ENCODE data around the gene SPOCK2.
"Not testable (repeated sequence)": the region's sequence is repeated elsewhere in the genome, so short reads cannot be mapped to it uniquely, and the experiment has no call there.

SPOCK2 gene

DNA sequence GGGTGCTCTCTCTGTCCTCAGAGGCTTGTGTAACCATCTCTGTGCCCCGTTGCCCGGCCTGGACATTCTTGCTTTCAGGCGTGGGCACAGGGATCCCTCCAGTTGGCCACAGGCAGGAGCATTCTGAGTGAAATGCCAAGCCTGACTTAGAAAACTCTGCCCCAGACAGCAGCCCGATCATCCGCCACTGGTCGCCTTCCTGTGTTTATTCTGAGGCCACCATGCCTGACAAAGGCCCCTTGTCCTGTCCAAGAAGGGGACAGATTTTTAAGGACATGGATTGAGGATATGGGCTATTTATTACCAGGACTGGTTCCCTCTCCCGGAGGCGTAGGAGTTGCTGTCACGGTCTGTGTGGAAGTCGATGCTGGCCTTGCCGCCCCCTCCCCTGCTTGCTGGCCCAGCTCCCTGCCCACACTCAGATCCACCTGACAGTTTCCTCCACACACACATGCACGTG lies 54.3 kb downstream of the SPOCK2 start:
- DNase-seq (ENCODE audit: low read depth in 1 of 2, low spot score in 1 of 2): no peak

- DNase-seq (ENCODE audit: low read depth in 1 of 2, low spot score in 1 of 2): not testable (repeated sequence)
These were observed 55.8 kb downstream of the SPOCK2 start for GRCh38 chr10:72032409-72033162.

GRCh38 chr10:72031706-72032105 lies 56.6 kb downstream of the SPOCK2 start:
- no peak for DNase-seq (ENCODE audit: low read depth in 1 of 2, low spot score in 1 of 2)

GRCh38 chr10:72030762-72031543 lies 57.4 kb downstream of the SPOCK2 start:
- no peak for DNase-seq (ENCODE audit: low read depth in 1 of 2, low spot score in 1 of 2)

DNA sequence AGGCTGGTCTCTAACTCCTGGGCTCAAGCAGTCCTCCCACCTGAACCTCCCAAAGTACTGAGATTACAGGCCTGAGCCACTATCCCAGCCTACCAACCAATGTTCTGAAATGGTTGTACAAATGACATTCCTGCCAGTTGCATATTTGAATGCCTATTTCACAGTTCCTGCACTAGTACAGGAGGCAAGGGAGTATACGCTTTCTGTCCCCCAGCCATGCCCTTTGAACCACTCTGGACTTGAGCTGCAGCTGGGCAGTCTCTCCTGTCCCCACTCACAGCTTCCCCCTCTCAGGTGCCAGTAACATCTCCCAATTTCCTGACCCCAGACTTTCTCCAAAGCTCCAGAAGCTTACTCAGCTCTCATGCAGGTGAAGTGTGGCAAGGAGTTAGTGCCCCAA lies 58.9 kb downstream of the SPOCK2 start:
- DNase-seq (ENCODE audit: low read depth in 1 of 2, low spot score in 1 of 2): no peak

DNA sequence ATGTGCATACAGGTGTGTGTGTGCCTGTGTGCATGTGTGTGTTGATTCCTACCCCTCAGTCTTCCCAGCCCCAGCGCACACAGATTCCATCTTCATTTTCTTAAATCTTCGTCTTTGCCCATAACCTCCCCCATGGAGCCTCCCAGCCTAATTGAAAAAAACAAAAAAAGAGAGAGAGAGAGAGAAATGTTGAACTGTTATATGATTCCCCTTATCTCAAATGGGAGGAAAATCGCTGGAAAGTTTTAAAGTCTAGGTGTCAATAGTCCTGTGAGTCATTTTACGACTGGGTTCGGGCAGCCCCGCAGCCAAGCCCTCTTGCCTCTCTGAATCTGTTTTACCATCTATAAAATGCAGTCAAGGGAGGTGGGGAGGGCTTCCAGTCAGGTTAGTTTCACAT lies 60.9 kb downstream of the SPOCK2 start:
- DNase-seq (ENCODE audit: low read depth in 1 of 2, low spot score in 1 of 2): no peak

DNA sequence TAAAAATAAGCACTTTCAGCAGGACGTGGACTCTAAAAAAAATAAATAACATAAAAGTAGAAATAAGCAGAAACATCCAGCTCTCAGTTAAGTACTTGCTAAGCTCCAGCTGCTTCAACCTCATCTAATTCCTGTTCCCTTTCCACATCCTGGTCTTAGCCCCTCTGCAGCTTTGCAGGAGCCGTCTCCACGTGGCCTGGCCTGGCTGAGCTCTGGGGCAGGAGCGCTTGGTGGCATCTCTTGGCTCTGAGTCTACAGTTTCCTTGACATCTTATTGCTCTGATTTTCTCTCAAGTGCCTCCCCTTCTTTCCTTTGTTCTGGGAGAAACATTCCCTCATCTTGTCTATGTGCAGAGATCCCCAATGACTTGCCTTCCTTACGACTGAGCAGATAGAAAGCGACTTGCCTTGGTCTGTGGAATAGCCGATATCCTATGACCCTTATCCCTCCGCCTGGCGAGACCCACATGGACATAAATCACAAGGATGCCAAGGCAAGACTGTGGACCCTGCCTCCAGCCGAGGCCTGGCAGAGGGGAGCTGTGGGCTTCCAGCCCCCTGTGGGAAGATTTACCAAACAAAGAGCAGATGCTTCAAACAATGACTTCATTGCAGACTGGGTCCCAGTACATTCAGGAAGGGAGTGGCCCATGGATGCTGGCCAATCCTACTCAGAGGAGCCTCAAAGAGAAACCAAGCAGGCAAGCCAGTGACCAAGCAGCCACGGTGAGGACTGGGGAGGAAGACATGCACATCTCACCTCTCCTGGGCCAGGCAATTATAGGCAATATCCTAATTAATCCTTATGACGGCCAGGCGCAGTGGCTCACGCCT lies 61.9 kb downstream of the SPOCK2 start:
- DNase-seq (ENCODE audit: low read depth in 1 of 2, low spot score in 1 of 2): no peak

DNA sequence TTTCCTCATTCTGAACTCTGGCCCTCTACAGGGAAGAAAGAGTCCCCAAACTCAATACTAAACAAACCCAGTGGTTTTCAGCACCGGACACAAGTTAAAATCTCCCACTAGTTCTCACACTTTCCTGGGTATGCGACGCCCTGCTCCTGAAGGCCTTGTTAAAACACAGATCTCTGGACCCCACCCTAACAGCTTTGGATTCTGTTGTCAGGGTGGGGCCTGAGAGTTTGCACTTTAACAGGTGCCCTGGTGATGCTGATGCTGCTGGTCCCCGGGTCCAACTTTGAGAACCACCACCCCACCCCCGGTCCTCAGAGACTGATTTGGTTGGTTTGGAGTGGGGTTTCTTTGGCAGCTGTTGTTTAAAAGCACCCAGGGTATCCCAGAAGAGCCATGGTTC lies 62.5 kb downstream of the SPOCK2 start:
- no peak for DNase-seq (ENCODE audit: low read depth in 1 of 2, low spot score in 1 of 2)

- DNase-seq (ENCODE audit: low read depth in 1 of 2, low spot score in 1 of 2): no peak
These were observed 63.0 kb downstream of the SPOCK2 start for GRCh38 chr10:72025400-72025799.

- DNase-seq (ENCODE audit: low read depth in 1 of 2, low spot score in 1 of 2): no peak
These were observed 63.8 kb downstream of the SPOCK2 start for GRCh38 chr10:72024596-72024995.

DNA sequence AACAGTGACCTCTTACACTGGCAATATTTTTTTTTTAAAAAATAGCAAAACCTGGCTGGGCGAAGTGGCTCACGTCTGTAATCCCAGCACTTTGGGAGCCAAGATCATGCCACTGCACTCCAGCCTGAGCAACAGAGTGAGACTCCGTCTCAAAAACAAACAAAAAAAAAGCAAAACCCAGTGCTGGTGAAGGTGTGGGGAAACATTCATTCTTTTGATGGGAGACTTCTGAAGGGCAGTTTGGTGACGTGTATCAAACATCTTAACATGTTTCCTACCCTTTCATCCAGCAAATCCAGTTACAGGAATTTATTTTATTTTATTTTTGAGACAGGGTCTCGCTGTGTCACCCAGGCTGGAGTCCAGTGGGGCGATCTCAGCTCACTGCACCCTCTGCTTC lies 66.1 kb downstream of the SPOCK2 start:
- no peak for DNase-seq (ENCODE audit: low read depth in 1 of 2, low spot score in 1 of 2)

GRCh38 chr10:72020914-72021809 lies 67.2 kb downstream of the SPOCK2 start:
- no peak for DNase-seq (ENCODE audit: low read depth in 1 of 2, low spot score in 1 of 2)

- DNase-seq (ENCODE audit: low read depth in 1 of 2, low spot score in 1 of 2): no peak
These were observed 69.1 kb downstream of the SPOCK2 start for GRCh38 chr10:72019085-72019876.

DNA sequence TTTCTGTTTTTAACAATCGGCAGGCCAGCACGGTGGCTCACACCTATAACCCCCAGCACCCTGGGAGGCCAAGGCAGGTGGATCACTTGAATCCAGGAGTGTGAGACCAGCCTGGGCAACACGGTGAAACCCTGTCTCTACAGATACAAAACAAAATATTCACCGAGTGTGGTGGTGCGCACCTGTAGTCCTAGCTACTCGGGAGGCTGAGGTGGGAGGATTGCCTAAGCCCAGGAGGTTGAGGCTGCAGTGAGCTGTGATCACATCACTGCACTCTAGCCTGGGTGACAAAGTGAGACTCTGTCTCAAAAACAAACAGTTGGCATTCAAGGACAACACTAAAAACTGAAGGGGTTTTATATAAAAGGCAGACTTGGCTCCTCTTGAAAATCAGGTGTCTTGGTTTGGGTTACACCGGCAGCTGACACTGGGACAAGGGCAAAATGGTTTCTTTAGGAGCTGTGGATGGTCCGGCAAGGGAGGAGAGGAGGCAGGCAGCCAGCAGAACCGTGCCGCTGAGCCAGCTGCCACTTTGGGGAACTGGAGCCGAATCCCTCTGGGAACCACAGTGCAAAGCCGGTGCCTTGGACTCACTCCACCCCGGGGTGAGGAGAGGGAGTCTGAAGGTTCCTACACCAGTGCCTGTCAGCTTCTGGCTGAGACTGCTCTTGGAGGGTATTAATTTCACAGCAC lies 71.6 kb downstream of the SPOCK2 start:
- DNase-seq (ENCODE audit: low read depth in 1 of 2, low spot score in 1 of 2): no peak

GRCh38 chr10:72015841-72016240 lies 72.5 kb downstream of the SPOCK2 start:
- no peak for DNase-seq (ENCODE audit: low read depth in 1 of 2, low spot score in 1 of 2)

DNA sequence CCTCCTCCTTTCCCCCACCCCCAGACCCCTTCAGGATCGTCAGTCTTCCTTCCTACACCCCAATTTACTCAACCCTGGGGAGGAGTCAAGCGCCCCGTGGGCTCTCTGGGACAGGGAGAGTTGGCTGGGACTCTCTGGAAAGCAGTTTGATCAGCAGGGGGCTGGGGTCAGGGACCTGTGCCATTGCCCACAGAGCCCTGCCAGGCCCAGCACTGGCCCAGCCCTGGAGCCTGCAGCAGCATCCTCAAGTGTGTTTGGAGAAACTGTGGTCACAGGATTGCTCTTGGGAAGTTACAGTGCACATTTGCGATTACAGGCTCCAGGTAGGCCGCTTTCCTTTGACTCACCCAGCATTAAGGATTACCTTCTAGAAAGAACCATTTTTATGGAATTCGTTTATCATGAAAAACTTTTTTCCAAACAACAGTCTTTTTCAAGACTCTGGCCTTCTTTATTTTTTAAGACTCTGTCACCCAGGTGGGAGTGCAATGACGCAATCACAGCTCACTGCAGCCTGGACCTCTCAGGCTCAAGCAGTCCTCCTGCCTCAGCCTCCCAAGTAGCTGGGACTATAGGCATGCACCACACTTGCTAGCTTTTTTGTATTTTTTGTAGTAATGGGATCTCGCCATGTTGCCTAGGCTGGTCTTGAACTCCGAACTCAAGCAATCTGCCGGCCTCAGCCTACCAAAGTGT lies 73.4 kb downstream of the SPOCK2 start:
- no peak for DNase-seq (ENCODE audit: low read depth in 1 of 2, low spot score in 1 of 2)

- DNase-seq (ENCODE audit: low read depth in 1 of 2, low spot score in 1 of 2): no peak
These were observed 74.2 kb downstream of the SPOCK2 start for GRCh38 chr10:72014197-72014596.

DNA sequence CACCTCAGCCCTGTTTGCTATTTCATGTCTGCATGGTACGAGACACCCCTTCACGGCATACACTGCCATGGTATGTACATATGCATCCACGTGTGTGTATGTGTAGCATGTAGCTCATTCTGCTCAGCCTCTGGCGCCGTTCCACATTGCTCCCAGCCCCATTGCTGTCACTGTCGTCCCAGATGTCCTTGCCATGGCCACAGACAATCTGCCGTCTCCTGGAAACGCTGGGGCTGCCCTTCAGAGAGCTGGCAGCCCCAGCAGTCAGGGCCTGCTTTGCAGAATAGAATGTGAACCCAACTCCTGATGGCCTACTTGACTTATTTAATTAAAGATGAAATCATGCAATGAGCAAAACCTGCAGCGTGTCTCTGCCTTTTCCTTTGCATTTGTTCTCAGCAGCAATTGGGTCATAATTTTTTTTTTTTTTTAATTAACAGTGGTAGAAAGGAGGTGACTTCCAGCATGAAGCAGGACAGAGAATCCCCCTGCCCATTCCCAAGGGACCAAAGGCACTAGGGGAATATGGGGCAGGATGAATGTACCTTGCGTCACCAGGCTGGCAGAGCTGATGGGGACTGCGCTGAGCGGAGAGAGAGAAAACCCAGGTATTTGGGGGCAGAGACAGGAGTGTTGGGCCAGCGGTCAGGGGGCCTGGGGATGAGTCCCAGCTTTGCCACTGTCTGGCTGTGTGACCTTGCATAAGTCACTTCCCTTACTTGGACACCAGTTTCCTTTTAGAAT lies 75.0 kb downstream of the SPOCK2 start:
- DNase-seq (ENCODE audit: low read depth in 1 of 2, low spot score in 1 of 2): no peak

Measured in stimulated activated CD4-positive, alpha-beta T cell treated with anti-CD3 and anti-CD28 coated beads, Interleukin-15, amount 100 ng/mL, for 1 hour (primary cell).